Smooth muscle cell of trachea (primary cell): ENCODE data around the gene ZBTB45. TPM values are rescaled to one million over a fixed set of nuclear protein-coding genes. Genes with fewer than 3 reads are reported as not detected.

ENCODE experiments used
- total RNA-seq: library from RNA; depleted of rRNA; stranded (reverse); fragments of >200 nt; gene quantifications from 2 replicates; pipeline ENCODE4 v1.2.1, GENCODE V29; 2014

The ZBTB45 gene
- 5.5 and 11.7 TPM in 2 replicates for total RNA-seq

GRCh38 chr19:58519355-58520256 lies at the start of gene ZBTB45:
Gene ZBTB45, minus strand, starts transcription at chr19:58519810. Its CDS starts 2,137 bp downstream, at chr19:58517673.

GRCh38 chr19:58558066-58558622 lies 38.5 kb upstream of the ZBTB45 start, which contains the start of gene UBE2M:
Gene UBE2M, minus strand, starts transcription at chr19:58558611. Its CDS starts 230 bp downstream, at chr19:58558381.

GRCh38 chr19:58554494-58555368 lies 35.1 kb upstream of the ZBTB45 start, which contains the start of gene CHMP2A:
Gene CHMP2A, minus strand, starts transcription at chr19:58555105. Its CDS starts 893 bp downstream, at chr19:58554212.

GRCh38 chr19:58543826-58544590 lies 24.4 kb upstream of the ZBTB45 start, which contains the start of gene TRIM28:
Gene TRIM28, plus strand, starts transcription at chr19:58544064. Its CDS starts 694 bp downstream, at chr19:58544758.

GRCh38 chr19:58511353-58512208 lies 8.0 kb downstream of the ZBTB45 start, which contains the start of gene SLC27A5:
Gene SLC27A5, minus strand, starts transcription at chr19:58511992. Its CDS starts 37 bp downstream, at chr19:58511955.

GRCh38 chr19:58475714-58476497 lies 43.7 kb downstream of the ZBTB45 start, which contains the start of gene ZNF446:
Gene ZNF446, plus strand, starts transcription at chr19:58476352. Its CDS starts 867 bp downstream, at chr19:58477219.

GRCh38 chr19:58466760-58467589 lies 52.6 kb downstream of the ZBTB45 start, which contains the start of gene ZNF324:
Gene ZNF324, plus strand, starts transcription at chr19:58467080. Its CDS starts 2,106 bp downstream, at chr19:58469186.

Other genes with a start within 250 kb of the ZBTB45 start
- 4.9 and 6.1 TPM in 2 replicates for gene ZNF8, start 240.9 kb downstream of the ZBTB45 start, total RNA-seq
- gene ERVK3-1, start 214.4 kb downstream of the ZBTB45 start, total RNA-seq = 22.2 and 40.7 TPM in 2 replicates
- gene ZSCAN22, start 192.8 kb downstream of the ZBTB45 start, total RNA-seq = 3.2 and 3.3 TPM in 2 replicates
- gene A1BG, start 166.3 kb downstream of the ZBTB45 start, total RNA-seq = 10.6 and 26.5 TPM in 2 replicates
- 0.87 and 2.0 TPM in 2 replicates for gene ZNF497, start 157.1 kb downstream of the ZBTB45 start, total RNA-seq
- gene ZNF837, start 138.8 kb downstream of the ZBTB45 start, total RNA-seq = 3.2 and 3.8 TPM in 2 replicates
- 1,695 and 1,835 TPM in 2 replicates for gene RPS5, start 132.5 kb downstream of the ZBTB45 start, total RNA-seq
- gene RNF225, start 124.2 kb downstream of the ZBTB45 start, total RNA-seq = 0.66 TPM in 1 of 2 replicates, not detected in the other
- 18.5 and 33.2 TPM in 2 replicates for gene ZNF584, start 111.2 kb downstream of the ZBTB45 start, total RNA-seq
- 12.7 and 14.4 TPM in 2 replicates for gene ZNF132, start 79.7 kb downstream of the ZBTB45 start, total RNA-seq
- 8.4 and 12.1 TPM in 2 replicates for gene ZNF324B, start 68.2 kb downstream of the ZBTB45 start, total RNA-seq
- 15.4 and 20.5 TPM in 2 replicates for gene ZNF324, start 52.7 kb downstream of the ZBTB45 start, total RNA-seq
- gene ZNF446, start 43.5 kb downstream of the ZBTB45 start, total RNA-seq = 11.2 and 15.1 TPM in 2 replicates
- gene SLC27A5, start 7.8 kb downstream of the ZBTB45 start, total RNA-seq = 3.1 and 5.8 TPM in 2 replicates
- 277 and 407 TPM in 2 replicates for gene TRIM28, start 24.3 kb upstream of the ZBTB45 start, total RNA-seq
- 140 and 148 TPM in 2 replicates for gene CHMP2A, start 35.3 kb upstream of the ZBTB45 start, total RNA-seq
- 39.7 and 50.8 TPM in 2 replicates for gene UBE2M, start 38.8 kb upstream of the ZBTB45 start, total RNA-seq
- gene MZF1, start 53.5 kb upstream of the ZBTB45 start, total RNA-seq = 16.1 and 20.7 TPM in 2 replicates